GM19035 (cell line): ENCODE measurements around the gene NPVF.

Source experiments
- ATAC-seq: cut with Tn5 transposase; IDR thresholded peaks from one replicate; pipeline ENCODE4 v1.9.1; 2021; ENCODE audit not compliant: unreplicated experiment

NPVF gene

GRCh38 chr7:25228386-25228785, at the start of gene NPVF:
Gene NPVF (minus strand): TSS chr7:25228486. CDS start chr7:25228439, 47 bp downstream.
- ATAC-seq: no peak

- ATAC-seq: no peak
Observed at GRCh38 chr7:25272265-25272664, 44.0 kb upstream of the NPVF start.

- no peak for ATAC-seq
Observed at GRCh38 chr7:25263337-25263736, 35.1 kb upstream of the NPVF start.

GRCh38 chr7:25262586-25262985, 34.3 kb upstream of the NPVF start:
- ATAC-seq: no peak

GRCh38 chr7:25261545-25262140, 33.4 kb upstream of the NPVF start:
- no peak for ATAC-seq

GRCh38 chr7:25260862-25261494, 32.7 kb upstream of the NPVF start:
- peak; percentile 50 for ATAC-seq

- peak; percentile 84 for ATAC-seq
Observed at GRCh38 chr7:25259487-25260243, 31.4 kb upstream of the NPVF start.

- ATAC-seq: no peak
Observed at GRCh38 chr7:25256333-25256819, 28.1 kb upstream of the NPVF start.

GRCh38 chr7:25255611-25256332, 27.5 kb upstream of the NPVF start:
- no peak for ATAC-seq

- ATAC-seq: no peak
Observed at GRCh38 chr7:25254604-25255003, 26.3 kb upstream of the NPVF start.

- ATAC-seq: no peak
Observed at GRCh38 chr7:25253714-25254113, 25.4 kb upstream of the NPVF start.

- no peak for ATAC-seq
Observed at GRCh38 chr7:25250386-25250785, 22.1 kb upstream of the NPVF start.

- ATAC-seq: no peak
Observed at GRCh38 chr7:25249772-25250171, 21.5 kb upstream of the NPVF start.

GRCh38 chr7:25246306-25246705, 18.0 kb upstream of the NPVF start:
- ATAC-seq: no peak

GRCh38 chr7:25244254-25245033, 16.2 kb upstream of the NPVF start:
- ATAC-seq: no peak

- no peak for ATAC-seq
Observed at GRCh38 chr7:25242678-25243077, 14.4 kb upstream of the NPVF start.

- no peak for ATAC-seq
Observed at GRCh38 chr7:25240896-25241295, 12.6 kb upstream of the NPVF start.

- ATAC-seq: no peak
Observed at GRCh38 chr7:25240340-25240739, 12.1 kb upstream of the NPVF start.

- ATAC-seq: no peak
Observed at GRCh38 chr7:25239888-25240287, 11.6 kb upstream of the NPVF start.

- ATAC-seq: no peak
Observed at GRCh38 chr7:25238066-25238725, 9.9 kb upstream of the NPVF start.
